Esophagus mucosa (tissue), 1 donor: Measurements from ENCODE around the gene CNTN1. TPM values are rescaled to one million over a fixed set of nuclear protein-coding genes. Genes with fewer than 3 reads are reported as not detected.

ENCODE experiments used
- ATAC-seq: fragments of 200-7000 bp; cut with Tn5 transposase; one replicate; pipeline ENCODE4 v1.9.1; 2020
- total RNA-seq: library from RNA; stranded (reverse); gene quantifications from one replicate; pipeline ENCODE4 v1.2.4, GENCODE V29; 2023
- donor health status: DM: yes; HTN: yes; CAD: no.

The CNTN1 gene
- total RNA-seq = 9.8 TPM

DNA sequence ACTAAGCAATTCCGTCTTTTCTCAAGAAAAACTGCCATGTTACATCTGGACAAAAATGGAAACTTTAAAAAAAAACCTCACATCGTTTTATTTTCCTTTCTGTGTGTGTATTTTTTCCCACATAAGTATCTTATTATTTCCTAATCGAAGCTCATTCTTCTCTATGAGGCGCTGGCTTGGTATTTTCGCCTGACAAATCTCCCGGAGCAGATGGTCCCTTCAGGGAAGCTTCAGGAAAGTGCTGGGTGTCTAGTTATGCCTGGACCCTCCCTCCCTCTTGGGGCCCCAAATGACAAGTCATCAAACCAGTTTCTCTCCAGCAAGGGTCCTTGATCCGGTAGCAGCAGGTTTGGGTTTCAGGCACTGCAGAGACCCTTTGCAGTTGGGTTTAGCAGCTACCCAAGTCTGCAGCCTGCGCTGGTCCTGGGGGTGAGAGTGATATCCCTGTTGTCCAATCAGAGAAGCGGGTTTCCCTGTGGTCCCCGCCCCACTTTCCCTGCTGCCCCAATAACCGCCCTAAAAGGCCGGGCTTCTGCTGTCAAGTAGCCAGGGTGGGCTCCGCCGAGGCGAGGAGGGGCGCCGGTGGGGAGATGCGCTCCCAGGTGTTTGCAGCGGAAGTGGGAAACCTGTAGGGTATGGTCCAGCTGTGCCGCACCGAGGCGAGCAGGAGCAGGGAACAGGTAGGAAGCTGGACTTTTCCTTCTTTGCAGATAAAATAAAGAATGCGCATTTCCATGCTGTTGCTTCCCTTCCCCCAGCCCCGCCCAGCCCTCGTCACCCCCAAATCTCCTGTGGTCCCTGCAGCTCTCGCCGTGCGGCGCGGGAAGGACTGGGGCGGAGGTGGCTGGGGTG is at the start of gene CNTN1:
TSS of gene CNTN1 (plus strand) at position 527 of the 852 bp plus-strand sequence.
- ATAC-seq = peak; percentile 74

DNA sequence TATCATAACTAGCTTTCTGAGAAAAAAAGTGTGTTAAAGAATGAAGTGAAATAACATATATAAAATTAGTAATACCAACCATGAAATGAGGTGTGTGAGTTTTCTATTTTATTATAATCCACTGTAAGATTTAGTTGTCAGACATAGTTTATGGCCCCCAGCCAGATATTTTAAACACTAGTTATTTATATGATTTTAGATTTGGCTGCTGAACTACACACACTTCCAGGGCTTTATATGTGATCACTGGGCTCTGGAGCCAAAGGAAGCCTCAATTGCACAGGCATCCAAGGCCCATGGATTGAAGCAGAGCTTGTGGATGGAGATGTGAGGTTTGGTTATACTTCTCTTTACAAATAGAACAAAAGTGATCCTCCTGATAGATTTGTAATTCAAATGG is 48.7 kb upstream of the CNTN1 start:
- ATAC-seq = no peak

DNA sequence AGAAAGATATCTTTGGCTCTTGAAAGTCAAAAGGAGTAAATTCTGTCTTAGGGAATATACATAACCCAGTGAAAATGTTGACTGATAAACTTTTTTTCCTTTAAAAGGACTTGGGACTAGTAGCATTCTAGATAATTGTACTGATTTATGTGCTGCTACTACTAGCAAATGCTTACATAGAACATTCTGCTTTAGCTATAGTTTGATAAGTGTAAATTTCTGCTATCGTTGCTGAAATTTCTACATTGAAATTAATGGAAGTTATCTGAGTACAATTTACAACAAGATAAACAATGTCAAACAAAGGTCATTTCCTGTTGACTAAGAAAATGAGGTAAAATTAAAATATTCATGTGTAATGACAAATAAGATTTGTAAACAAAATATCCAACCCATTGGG is 48.3 kb upstream of the CNTN1 start:
- no peak for ATAC-seq

DNA sequence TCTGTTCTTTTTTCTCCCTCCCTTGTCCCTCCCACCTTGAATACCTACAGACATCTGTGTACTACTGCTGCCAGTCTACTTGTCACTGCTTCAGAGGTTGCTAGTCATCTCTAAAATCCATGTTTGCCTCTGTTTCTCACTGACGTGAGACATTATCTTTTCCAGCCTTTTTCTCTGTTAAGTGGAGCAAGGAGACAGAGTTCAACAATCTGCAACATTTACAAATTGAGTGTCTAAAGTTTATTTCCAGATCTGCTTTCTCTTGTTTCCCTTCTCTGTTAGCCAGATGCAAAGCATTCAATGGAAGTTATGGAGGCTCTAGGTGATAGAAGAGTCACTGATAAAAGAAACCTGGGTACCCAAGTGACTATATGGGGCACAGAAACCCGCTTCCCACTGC is 47.5 kb upstream of the CNTN1 start:
- no peak for ATAC-seq

DNA sequence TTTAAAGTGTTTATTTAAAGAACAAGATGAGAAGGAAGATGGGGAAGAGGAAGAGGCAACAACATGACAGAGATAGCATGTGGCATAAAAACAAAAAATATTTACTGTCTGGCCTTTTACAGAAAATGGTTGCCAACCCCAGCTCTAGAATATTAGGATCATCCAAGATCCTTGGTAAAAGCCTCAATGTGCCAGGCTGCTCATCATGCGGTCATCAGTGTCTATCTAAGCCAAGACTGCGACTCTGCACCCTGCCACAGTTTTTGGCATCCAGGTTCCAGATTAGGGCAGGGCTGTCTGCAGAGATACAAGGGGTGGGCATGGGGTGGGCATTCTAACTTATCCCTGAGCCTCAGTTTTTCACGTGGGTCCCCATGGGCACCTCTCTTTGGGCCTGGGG is 46.9 kb upstream of the CNTN1 start:
- ATAC-seq = no peak

DNA sequence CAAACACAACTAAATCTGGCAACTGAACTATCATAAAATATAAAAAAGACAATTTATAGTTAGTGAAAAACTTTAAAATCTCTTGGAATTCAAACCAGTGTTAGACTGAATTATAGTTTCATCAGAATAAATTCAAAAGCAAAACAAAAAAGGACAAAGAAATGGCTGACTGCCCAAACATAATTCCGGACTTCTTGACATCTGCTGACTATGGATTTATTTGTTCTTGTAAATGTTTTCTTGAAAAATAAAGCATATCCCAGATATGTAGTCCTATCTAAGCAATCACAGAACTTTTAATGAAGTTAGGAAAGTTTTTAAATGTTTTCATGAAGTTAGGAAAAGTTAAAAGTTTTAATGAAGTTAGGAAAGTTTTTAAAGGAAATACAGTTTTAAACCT is 45.8 kb upstream of the CNTN1 start:
- ATAC-seq = no peak

DNA sequence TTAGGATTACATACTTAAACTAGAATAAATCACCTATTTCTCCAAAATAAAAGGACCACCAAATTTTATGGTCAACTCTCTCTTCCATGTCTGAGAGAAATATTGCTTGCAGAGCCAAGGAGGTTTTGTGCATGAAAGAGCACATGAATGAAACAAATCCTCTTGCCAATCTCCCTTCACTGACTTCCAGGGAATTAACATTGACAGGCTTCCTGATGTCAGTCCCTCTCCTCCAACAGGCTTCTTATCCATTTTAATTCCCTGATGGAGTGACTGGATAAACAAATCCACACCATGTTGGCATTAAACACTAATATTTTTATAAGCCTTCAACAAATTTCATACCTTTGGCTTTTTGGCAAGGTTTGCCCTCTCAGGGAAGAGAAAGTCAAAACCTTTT is 45.3 kb upstream of the CNTN1 start:
- no peak for ATAC-seq

DNA sequence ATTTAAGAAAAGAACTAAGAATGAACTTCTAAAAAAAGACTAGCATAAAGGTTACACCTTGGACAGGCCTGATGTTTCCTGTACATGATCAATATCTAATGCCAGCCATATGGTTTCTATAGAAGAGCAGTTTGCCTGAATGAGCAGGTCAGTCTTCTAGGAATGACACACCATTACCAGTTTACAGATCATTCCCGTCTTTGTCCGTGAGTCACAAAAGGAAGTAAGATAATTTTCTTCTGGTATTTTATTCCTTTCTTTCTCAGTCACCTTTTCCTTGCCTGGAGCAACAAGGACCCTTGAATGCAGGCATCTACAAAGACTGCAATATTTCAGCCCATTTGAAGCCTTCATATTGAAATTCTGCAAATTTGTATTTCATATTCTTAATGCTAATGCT is 44.6 kb upstream of the CNTN1 start:
- no peak for ATAC-seq

DNA sequence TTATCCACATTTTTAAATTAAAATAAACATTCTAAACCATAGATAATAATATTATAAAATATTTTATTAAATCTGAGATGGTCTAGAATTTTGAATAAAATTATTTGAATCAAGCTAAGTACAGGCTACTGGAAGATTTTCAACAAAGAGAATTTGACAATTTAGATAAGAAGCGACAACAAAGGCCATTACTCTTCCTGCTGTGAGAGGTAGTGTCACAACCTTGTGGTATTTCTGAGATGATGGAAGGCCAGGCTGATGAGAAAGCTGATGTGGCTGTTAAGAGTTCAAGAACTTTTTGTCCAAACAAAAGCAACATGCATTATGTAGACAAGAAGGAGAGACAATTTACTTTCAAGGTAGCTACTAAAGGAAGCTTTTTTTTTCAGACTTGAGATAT is 43.7 kb upstream of the CNTN1 start:
- ATAC-seq = no peak

DNA sequence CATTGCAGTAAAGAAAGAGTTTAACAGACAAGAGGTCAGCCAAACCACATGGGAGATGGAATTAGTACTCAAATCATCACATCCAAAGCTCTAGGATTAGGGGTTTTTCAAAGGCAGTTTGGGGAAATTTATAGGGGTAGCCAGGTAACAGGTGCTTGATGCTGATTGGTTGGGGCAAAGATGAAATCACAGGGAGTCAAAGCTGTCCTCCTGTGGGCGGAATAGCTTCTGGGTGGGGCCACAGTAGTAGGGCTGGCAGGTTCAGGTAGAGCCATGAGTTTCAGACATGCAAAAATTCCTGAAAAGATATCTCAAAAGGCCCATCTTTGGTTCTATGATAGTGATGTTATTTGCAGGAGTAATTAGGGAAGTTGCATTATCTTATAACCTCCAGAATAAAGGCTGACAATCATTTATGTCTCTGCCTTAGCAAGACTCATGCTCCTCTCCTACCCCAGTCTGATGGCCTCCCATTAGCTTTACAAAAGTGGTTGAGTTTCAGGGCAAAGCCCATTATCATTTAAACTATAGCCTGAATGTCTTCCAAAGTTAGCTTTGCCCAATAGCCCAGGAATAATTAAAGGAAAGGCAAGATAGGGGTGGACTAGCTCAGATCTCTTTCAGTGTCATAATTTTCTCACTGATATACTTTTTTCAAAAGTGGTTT is 42.1 kb upstream of the CNTN1 start:
- no peak for ATAC-seq

DNA sequence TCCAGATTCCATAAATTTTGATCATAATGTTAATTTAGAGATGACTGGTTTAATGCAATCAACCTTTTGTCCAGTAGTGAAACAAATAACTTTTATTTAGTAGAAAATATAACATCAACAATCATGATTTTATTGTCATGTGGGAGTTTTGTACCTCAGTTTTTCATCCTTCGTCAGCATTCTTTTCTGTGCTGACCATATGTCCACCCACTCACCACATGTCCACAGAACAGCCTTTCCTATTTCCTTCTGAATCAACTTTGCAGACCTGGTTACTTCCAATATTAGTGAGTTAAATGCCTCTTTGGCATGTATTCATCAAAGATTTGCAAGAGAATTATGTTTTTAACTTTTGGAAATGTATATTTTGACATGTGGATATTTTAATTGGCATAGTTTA is 36.8 kb upstream of the CNTN1 start:
- no peak for ATAC-seq

DNA sequence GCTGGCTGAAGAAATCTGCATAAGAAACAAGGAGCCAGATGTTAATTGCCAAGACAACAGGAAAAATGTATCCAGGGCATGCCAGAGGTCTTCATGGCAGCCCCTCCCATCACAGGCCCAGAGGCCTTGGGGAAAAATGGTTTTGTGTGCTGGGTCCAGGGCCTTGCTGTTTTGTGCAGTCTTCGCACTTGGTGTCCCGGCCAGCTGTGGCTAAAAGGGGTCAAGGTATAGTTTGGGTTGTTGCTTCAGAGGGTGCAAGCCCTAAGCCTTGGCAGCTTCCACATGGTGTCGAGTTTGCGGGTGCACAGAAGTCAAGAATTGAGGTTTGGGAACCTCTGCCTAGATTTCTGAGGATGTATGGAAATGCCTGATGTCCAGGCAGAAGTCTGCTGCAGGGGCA is 29.9 kb upstream of the CNTN1 start:
- ATAC-seq = no peak

DNA sequence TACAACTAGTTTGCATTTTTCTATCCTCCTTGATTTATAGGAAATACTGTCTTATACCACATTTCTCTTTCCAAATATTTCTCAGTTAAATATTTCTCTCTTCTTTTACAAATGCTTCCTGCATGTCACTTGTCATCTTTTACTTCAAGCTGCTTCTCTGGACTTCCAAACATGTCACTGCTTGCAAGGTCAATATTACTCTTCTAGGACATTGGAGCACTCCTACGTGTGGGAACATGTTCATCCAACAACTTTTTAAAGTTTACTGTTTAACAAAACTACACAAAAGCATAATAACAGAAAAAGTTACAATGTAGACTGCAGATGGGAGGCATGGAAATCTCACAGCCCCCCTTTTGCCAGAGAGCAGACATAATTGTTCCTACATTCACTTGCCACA is 28.5 kb upstream of the CNTN1 start:
- no peak for ATAC-seq

DNA sequence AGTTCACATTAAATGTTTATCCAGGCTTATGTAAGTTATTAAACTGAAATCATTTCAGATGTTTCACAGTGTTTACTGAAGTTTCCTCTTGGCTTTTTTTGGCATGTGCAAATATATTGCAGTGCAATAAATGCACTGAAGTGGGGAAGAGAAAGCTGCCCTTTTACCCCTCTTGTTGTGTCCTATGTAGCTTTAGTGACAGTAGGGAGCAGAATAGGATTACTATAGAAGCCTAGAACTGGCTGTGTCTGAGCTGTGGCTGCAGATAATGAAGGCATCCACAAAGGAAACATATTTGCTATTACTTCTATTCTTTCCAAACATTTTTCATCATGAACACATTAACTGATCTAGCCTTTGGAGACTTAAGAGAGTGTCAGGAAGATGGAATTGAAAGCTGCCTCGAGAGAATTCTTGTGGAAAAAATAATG is 24.1 kb upstream of the CNTN1 start:
- no peak for ATAC-seq

DNA sequence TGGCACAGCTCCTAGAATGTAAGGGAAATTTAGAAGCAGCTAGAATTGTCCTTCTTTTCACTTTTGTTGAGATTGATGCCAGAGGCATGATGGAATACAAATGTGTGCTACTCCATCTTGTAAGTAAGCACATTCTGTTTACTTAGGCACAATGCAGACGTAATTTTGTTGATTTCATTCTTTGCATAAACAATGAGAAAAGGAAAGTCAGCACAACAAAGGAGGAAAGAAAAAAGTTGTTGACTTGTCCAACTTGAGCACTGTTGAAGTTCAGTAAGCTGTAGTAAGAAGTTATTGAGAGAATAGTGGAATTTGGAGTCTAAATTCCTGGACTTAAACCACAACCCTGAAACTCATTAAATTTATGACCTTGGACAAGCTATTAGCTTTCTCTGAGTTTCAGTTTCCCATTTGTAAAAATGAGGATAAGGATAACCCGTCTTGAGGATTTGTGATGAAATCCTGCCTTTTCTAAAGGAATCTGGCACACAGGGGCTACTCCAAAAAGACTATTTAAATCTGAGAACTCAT is 19.4 kb upstream of the CNTN1 start:
- no peak for ATAC-seq

DNA sequence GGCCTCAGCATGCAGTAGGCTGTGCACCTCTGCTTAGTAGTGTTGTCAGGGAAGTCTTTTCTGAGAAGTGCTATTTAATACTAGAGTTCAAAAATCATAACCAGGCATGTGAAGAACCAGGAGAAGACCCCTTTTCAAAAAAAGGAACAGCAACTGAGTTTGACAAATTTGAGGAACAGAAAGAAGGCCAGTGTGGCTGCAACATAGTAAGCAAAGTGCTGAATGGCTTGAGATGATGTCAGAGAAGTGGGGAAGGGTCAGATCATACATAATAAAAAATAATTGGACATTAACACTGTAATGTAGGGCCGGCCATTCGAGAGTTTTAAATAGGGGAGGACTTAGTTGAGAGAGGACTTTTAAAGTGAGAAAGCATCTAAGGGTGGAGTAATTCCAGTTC is 11.1 kb upstream of the CNTN1 start:
- ATAC-seq = no peak

DNA sequence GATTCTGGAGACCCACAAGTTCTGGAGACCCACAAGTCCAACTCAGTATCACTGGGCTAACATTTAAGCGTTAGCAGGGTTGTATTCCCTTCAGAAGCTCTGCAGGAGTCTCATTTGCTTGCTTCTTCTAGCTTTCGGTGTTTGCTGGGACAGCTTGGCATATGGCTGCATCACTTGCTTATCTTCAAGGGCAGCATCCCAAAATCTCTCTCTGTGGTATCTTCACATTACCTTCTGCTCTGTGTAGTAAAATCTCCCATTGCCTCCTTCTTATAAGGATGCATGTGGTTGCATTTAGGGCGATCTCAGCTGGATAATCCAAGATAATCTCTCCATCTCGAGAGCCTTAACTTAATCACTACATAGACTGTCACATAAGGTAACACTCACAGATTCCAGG is 7.3 kb upstream of the CNTN1 start:
- ATAC-seq = no peak

DNA sequence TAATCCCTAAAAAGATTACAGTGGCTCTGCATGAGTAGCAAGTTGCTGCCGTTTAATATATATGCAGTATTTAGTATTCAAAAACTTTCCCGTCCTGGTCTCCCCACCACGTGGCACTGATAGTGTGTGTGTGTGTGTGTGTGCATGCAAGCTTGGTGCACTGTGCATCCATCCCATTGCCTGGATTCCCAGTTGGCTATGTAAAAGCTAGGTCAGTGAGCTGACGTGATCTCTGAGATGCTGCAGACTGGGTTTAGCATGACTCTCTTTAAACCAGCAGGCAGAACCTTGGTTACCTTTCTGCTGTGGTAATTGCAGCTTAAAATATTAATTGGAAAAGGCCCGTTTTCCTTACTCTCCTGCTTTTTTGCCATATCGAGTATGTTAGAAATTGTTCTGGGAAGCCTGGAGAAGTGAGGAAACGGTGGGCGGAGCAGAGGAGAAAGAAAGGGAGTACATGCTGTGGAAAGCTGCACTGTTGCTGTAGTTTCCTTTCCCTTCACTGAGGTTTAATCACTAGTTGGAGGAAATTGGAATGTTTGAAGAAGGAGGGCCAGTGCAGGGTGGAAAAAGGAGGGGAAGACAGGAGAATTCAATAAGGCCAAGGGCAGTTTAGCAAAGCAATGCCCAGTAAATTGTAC is 4.0 kb upstream of the CNTN1 start:
- no peak for ATAC-seq

DNA sequence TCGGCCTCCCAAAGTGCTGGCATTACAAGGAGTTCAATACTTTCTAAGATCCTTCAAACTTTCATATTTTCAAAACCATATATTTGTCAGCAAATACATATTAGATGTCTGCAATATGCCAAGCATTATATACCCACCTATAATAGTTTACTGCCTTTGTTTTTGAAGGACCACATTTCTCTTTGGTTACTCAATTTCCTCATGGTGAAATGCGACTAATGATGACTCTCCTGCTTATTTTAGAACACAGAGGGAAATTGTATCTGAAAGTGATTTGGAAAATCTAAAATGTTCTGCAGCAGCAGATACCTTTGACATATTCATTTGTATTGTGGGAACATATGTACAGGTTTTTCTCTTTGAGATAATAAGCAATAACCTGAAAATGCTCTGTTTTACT is 2.7 kb upstream of the CNTN1 start:
- ATAC-seq = no peak

DNA sequence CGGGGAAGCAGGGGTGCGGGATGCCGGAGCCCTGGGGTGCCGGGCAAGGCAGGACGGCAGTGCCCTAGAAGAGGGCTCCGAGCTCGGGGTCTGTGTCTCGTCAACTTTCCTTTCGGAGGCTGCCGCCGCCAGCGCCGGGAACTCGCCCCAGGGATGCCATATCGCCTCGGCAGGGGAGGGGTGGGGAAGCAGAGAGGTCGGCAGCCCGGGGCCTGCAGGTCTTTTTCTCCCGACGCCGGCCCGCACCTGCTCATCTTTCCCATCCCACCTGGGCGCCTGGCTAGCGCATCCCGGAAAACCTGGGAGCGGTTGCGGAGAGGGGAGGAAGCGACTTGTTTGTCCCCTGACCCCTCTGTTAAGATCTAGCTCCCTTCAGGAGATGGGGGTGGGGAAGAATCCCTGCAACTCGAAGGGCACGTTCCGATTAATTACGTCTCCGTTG is 547 bp downstream of the CNTN1 start:
- peak; percentile 12 for ATAC-seq

DNA sequence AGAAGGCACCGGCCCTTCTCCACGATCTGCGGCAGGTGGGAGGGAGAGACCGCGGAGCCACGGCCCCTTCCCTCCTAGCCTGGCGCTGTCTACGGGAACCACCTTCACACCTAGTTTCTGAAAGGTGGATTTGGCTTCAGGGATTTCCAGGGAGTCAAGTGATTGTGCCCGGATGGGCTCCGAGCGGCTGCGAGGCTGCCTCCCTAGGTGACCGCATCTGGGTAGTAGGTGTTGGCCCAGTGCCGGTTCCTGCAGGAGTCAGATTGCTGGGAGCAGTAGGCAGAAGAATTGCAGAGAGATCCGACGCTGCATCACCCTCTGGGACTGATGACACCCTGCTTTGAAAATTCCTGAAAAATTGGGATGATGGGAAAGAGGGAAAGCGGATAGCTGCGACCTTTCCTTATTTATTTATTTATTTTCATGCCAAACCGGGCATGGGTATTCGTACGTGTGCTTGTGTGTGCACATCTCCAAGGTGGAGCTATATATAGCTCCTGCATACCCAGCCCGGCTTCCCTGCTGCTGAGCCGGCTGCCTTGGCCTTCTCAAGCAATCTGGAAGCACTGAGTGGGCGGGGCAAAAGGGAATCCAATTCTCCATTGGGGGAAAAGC is 1.1 kb downstream of the CNTN1 start:
- no peak for ATAC-seq

DNA sequence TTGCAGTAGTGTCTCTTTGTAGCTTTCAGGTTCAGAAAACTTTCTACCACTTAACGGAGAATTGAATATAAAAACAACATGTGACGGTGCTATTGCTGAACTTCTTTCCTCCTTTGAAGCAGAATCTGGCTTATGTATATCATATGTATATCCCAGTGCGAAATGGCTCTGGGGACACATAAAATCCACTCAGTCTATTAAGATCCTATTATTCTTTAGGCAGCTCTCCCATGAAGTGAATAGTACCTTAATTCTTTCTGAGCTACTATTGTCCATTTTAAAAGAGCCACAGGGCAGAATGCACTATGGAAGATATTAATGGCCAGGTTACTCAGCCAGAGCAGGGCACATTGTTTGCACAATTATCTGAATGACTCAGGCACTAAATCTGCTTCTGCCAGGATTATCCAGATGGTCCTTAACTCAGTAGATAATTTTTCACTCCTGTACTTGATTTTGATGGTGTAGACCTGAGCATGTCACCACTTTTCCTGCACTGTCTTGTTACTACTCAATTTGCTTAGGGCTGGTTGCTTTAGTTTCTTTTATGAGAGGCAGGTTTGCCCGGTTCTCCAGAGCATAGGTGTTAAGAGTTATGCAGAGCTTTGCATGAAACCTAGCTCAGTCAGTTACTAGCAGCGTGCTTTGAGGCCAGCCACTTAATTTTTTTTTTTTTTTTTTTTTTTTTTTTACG is 5.5 kb downstream of the CNTN1 start:
- ATAC-seq = peak; percentile 98
